DMS153 (cell line): Measurements from ENCODE around the gene LIPK.

ENCODE experiments used
- DNase-seq: peaks from one replicate; lab custom pipeline; 2025; lab: John Stamatoyannopoulos, UW

The LIPK gene

GRCh38 chr10:88786032-88786770 lies 80.2 kb downstream of the LIPK start:
- DNase-seq: no peak

- no peak for DNase-seq
Observed at GRCh38 chr10:88787463-88787862, 81.4 kb downstream of the LIPK start.

GRCh38 chr10:88788924-88789323 lies 82.9 kb downstream of the LIPK start:
- no peak for DNase-seq

- DNase-seq: no peak
Observed at GRCh38 chr10:88791924-88792323, 85.9 kb downstream of the LIPK start.

GRCh38 chr10:88792661-88793060 lies 86.6 kb downstream of the LIPK start:
- no peak for DNase-seq

- no peak for DNase-seq
Observed at GRCh38 chr10:88793712-88794299, 87.8 kb downstream of the LIPK start.

- no peak for DNase-seq
Observed at GRCh38 chr10:88794731-88795130, 88.7 kb downstream of the LIPK start.

- DNase-seq: no peak
Observed at GRCh38 chr10:88800152-88801125, 94.4 kb downstream of the LIPK start.
